ENCODE measurements around the gene WDR90. TPM values are rescaled to one million over a fixed set of nuclear protein-coding genes. Genes with fewer than 3 reads are reported as not detected.

Gene WDR90
- total and polyA plus RNA-seq, 2 of the 13 experiments (the other 11 are each of a cell fraction or from before 2014, with no cell fraction given): 14.9 to 28.9 TPM

GRCh38 chr16:620700-621525 lies 28.3 kb upstream of the WDR90 start (continued):
- TF ChIP-seq ZNF407 (CRISPR knock-in tag; IDR thresholded peaks at IDR 0.05; ENCODE audit: not compliant biosample characterization): no peak
- TF ChIP-seq ARNTL (CRISPR knock-in tag; IDR thresholded peaks at IDR 0.05): no peak
- no peak for TF ChIP-seq FOXK2 (IDR thresholded peaks at IDR 0.05)
- TF ChIP-seq ZNF274 (CRISPR knock-in tag; IDR thresholded peaks at IDR 0.05): no peak
